ENCODE data around the gene ZNF277. TPM values are rescaled to one million over a fixed set of nuclear protein-coding genes. Genes with fewer than 3 reads are reported as not detected.

Gene ZNF277
- polyA plus RNA-seq, 1 donor (not counting 4 experiments of a cell fraction or from before 2014, with no cell fraction given), result 20.2 TPM

GRCh38 chr7:112350585-112350984 lies 144.1 kb downstream of the ZNF277 start:
- no peak for DNase-seq (ENCODE audit: low read depth, low spot score)
- H3K9me1 ChIP-seq (ENCODE audit: control insufficient read depth, extremely low read depth, insufficient read depth, low read length), result no peaks in the 10 kb centered on the region
- no peak overlapping the region for H2AFZ ChIP-seq (ENCODE audit: control insufficient read depth, low read length)
- H3K36me3 ChIP-seq (ENCODE audit: control insufficient read depth in 2 of 2, extremely low read depth in 1 of 2, insufficient read depth in 2 of 2, low read length in 2 of 2), result no peaks in the 10 kb centered on the region
- no peaks in the 10 kb centered on the region for H4K20me1 ChIP-seq (ENCODE audit: control insufficient read depth, extremely low read depth, insufficient read depth, low read length)
- H3K79me2 ChIP-seq (ENCODE audit: control insufficient read depth, insufficient read depth, low read length), result no peaks in the 10 kb centered on the region
- H3K4me2 ChIP-seq (ENCODE audit: control insufficient read depth, extremely low read depth, insufficient read depth, low read depth, low read length), result no peak overlapping the region
- dilution Hi-C loops (cut with MboI; ENCODE audit: extremely low pct_ligation_motif_present, low sequenced_read_pairs), result no loop called here
- H3K9ac ChIP-seq (ENCODE audit: control insufficient read depth, extremely low read depth, insufficient read depth, low read length), result no peak overlapping the region
- H3K27ac ChIP-seq (ENCODE audit: control insufficient read depth, insufficient read depth, low read length), result no peak overlapping the region
- no peaks in the 10 kb centered on the region for H3K4me1 ChIP-seq (ENCODE audit: control insufficient read depth, extremely low read depth, insufficient read depth, low read length)
- FAIRE-seq, result no peak
- H3K9me3 ChIP-seq (ENCODE audit: control insufficient read depth, low read depth, low read length), result no peaks in the 10 kb centered on the region
- no peaks in the 10 kb centered on the region for H3K27me3 ChIP-seq (ENCODE audit: control insufficient read depth, extremely low read depth, insufficient read depth, low read length)
- H3K4me3 ChIP-seq (ENCODE audit: control insufficient read depth in 2 of 3, extremely low read depth in 1 of 3, insufficient read depth in 2 of 3, low read depth in 1 of 3, low read length in 3 of 3), result no peak overlapping the region
- no peak for TF ChIP-seq EZH2 (IDR thresholded peaks at IDR 0.05; ENCODE audit: low read length)
- TF ChIP-seq CTCF (optimal IDR thresholded peaks at IDR 0.05 in 1 of 3, IDR thresholded peaks at IDR 0.05 in 1 of 3, conservative IDR thresholded peaks at IDR 0.05 in 1 of 3; ENCODE audit: extremely low read depth in 1 of 3, insufficient read depth in 2 of 3, low read length in 3 of 3), result no peak

DNA sequence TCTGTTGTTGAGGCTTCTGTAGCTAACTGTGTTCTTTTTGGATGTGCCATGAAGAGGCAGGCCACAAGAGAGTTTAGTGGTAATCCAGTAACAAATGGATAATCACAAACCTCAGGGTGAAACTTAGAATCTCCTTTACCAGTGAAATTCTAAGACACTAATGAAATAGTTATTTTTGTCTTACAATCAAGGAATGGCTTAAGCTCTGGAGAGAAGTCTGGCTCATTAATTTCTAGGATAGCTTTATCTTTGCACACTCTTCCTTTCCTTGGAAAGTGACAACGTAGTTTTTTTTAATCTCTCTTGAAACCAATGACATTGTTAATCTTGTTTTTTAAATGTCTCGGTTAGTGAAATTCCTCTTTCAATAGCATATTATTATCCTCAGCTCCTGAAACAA lies 150.1 kb downstream of the ZNF277 start:
- Histone ChIP-seq H4K20me1 (ENCODE audit: control insufficient read depth, extremely low read depth, insufficient read depth, low read length) (no peaks in the 10 kb centered on the region), H3K9ac (ENCODE audit: control insufficient read depth, extremely low read depth, insufficient read depth, low read length) (no peak overlapping the region), H3K79me2 (ENCODE audit: control insufficient read depth, insufficient read depth, low read length) (no peaks in the 10 kb centered on the region), H3K36me3 (ENCODE audit: control insufficient read depth in 2 of 2, extremely low read depth in 1 of 2, insufficient read depth in 2 of 2, low read length in 2 of 2) (no peaks in the 10 kb centered on the region), H3K4me3 (ENCODE audit: control insufficient read depth in 2 of 3, extremely low read depth in 1 of 3, insufficient read depth in 2 of 3, low read depth in 1 of 3, low read length in 3 of 3) (no peak overlapping the region), H2AFZ (ENCODE audit: control insufficient read depth, low read length) (no peak overlapping the region), H3K4me1 (ENCODE audit: control insufficient read depth, extremely low read depth, insufficient read depth, low read length) (no peaks in the 10 kb centered on the region), H3K9me3 (ENCODE audit: control insufficient read depth, low read depth, low read length) (no peaks in the 10 kb centered on the region), H3K4me2 (ENCODE audit: control insufficient read depth, extremely low read depth, insufficient read depth, low read depth, low read length) (no peak overlapping the region), H3K9me1 (ENCODE audit: control insufficient read depth, extremely low read depth, insufficient read depth, low read length) (no peaks in the 10 kb centered on the region), H3K27me3 (ENCODE audit: control insufficient read depth, extremely low read depth, insufficient read depth, low read length) (no peaks in the 10 kb centered on the region), H3K27ac (ENCODE audit: control insufficient read depth, insufficient read depth, low read length) (no peak overlapping the region)
- FAIRE-seq (no peak), DNase-seq (ENCODE audit: low read depth, low spot score) (no peak)
- dilution Hi-C loops (cut with MboI; ENCODE audit: extremely low pct_ligation_motif_present, low sequenced_read_pairs), result no loop called here
- TF ChIP-seq CTCF (optimal IDR thresholded peaks at IDR 0.05 in 1 of 3, IDR thresholded peaks at IDR 0.05 in 1 of 3, conservative IDR thresholded peaks at IDR 0.05 in 1 of 3; ENCODE audit: extremely low read depth in 1 of 3, insufficient read depth in 2 of 3, low read length in 3 of 3), result no peak
- no peak for TF ChIP-seq EZH2 (IDR thresholded peaks at IDR 0.05; ENCODE audit: low read length)
